ENCODE data around the gene N4BP2L2.

N4BP2L2 gene

DNA sequence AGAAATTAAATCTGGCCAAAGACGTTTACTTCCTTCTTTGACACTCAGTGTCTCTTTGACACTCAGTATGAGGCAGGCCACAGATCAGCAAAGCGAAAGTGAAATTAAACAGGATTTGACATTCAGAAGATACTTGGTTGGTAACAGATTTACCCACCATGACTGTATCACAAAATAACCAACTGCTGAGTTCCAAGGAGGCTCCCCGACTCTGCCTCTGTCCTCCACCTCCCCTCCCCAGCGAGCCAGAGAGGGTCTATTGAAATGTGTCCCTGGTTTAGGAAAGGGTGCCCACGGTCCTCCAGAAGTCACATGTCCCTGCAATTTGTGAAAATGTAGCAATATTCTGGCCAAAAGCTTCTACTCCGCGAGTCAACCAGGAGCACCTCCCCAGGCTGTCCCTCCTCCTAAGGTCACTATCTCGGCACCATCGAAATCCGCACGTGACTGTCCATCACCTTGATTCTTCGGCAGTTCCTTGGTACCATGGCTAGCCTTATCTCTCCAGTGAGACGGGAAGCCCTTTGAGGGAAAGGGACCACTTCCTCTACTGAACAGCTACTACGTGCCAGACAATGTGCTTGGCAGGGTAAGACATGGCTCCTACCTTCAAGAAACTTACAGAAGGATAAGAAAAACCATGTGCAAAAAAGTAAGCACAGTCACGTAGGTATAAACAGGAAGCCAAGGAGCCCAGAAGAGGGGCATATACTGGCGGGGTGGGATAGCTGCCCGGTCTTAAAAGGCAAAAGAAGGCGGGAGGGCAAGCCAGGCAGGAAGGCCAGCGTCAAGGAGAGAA lies 112.2 kb downstream of the N4BP2L2 start:
- peak; percentile 4 to 31 for DNase-seq (ENCODE audit: low read depth in 2 of 2)

DNA sequence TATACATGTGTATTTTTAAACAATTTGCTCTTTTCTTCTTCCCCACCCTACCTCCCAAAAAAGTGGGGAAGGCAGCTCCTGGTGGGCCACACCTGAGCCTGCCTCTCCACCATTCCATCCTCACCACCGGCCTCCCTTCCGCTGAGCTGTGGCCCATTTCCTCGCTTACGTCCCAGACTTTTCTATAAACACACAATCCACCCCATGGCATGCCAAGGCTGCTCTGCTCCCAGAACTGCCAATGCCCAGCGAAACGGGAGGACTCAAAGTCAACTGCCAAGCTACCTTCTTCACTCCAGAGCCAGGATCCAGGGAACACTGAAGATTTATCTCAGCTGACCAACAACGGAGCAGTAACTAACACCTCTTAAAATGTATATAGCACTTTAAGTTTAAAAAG lies 113.4 kb downstream of the N4BP2L2 start:
- no peak for DNase-seq (ENCODE audit: low read depth in 2 of 2)

GRCh38 chr13:32423592-32423991 lies 115.0 kb downstream of the N4BP2L2 start:
- DNase-seq (ENCODE audit: low read depth in 2 of 2), result no peak

DNA sequence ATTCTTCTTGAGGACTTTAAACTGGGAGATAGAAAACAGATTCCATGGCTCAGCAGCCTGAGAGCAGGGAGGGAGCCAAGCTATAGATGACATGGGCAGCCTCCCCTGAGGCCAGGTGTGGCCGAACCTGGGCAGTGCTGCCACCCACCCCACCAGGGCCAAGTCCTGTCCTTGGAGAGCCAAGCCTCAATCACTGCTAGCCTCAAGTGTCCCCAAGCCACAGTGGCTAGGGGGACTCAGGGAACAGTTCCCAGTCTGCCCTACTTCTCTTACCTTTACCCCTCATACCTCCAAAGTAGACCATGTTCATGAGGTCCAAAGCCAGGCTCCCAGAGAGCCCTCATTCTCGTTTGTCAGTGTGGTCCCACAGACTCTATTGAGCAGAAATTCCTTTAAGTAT lies 118.7 kb downstream of the N4BP2L2 start:
- DNase-seq (ENCODE audit: low read depth in 2 of 2), result no peak

GRCh38 chr13:32417995-32418394 lies 120.6 kb downstream of the N4BP2L2 start:
- no peak for DNase-seq (ENCODE audit: low read depth in 2 of 2)

DNA sequence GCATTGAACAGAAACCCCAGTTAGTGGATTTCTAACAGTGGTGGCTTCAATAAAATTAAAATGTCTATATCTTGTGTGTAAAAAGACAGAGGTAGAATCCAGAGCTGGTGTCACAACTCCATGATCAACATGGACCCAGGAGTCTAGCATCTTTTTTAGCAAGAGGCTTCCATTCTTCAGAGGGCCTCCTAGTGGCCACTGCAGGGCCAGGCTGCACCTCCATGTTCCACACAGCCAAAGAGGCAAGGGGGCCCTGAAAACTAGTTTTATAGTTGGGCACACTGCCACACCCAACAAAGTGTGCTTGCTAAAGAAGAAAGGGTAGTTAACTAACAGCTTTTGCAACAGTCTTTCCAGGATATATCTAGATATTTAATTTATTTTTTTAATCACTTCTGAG lies 123.6 kb downstream of the N4BP2L2 start:
- no peak for DNase-seq (ENCODE audit: low read depth in 2 of 2)

GRCh38 chr13:32414580-32414979 lies 124.0 kb downstream of the N4BP2L2 start:
- no peak for DNase-seq (ENCODE audit: low read depth in 2 of 2)

DNA sequence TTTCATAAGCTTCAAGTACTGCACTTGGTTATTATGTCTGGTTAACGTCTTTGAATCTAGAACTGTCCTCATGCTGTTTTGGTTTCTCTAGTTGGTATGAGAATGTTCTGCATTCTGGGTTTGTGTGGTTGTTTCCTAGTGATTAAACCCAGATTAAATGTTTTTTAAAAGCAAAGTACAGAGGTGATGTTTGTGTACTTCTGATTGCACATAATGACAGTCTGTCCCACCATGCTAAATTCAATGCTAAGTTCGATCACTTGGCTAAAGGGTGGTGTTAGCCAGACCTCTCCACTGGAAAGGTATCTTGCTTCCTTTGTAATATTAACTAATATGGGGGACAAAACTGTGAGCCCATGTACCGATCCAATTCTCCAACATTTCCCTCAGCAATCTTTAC lies 125.3 kb downstream of the N4BP2L2 start:
- no peak for DNase-seq (ENCODE audit: low read depth in 2 of 2)

DNA sequence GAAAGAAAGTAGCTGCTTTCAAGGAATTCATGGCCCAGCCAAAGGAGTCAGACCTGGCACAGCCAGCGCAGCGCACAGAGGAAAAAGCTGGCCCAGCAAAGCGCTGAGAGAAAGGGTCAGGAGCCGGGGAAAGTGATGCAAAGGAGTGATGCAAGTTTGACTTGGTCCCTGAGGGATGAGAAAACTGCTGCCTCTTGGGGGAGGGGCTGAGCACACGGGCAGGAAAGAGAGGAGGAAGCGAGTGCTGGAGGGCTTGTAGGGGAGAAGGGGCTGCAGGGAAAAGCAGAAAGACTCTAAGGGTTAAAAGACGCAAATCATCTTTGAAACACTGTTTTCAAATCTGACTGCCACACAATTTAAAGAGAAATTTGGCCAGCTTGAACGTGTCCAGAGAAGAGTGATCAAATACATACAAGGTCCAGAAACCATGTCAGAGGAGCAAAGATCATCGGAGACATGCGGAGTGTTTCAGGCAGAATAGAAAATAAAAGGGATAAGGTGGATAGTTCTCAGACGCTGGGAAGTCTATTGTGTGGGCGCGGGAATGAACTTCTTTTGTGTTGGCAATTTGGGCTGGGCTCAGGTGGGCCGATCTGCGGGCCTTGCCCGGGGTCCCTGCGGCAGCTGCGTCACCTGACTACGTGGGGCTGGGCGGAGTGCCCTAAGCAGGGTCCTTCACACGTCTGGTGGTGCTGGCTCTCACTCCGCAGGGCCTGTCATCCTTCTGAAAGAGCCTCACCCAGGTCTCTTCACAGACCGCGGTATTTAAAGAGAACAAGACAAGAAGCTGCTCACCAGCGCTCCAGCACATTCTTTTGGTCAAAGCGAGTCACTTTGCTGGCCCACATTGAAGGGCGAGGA lies 128.8 kb downstream of the N4BP2L2 start:
- DNase-seq (ENCODE audit: low read depth in 2 of 2), result no peak

DNA sequence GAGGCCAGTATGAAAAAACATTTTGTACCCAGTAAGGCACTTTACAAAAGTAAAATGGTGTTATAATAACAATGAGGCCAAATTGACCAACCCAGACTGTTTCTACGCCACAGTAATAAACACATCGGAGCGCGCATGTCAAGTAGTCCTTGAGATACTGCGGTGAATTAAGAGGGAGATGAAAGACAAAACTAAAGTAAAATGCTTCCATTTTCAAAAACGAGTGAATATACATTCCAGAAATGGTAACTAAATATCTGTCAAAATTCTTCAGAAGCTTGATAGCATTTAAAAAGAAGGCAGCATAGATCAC lies 129.6 kb downstream of the N4BP2L2 start:
- no peak for DNase-seq (ENCODE audit: low read depth in 2 of 2)

- DNase-seq (ENCODE audit: low read depth in 2 of 2), result no peak
These were observed 130.1 kb downstream of the N4BP2L2 start for GRCh38 chr13:32408296-32409000.

DNA sequence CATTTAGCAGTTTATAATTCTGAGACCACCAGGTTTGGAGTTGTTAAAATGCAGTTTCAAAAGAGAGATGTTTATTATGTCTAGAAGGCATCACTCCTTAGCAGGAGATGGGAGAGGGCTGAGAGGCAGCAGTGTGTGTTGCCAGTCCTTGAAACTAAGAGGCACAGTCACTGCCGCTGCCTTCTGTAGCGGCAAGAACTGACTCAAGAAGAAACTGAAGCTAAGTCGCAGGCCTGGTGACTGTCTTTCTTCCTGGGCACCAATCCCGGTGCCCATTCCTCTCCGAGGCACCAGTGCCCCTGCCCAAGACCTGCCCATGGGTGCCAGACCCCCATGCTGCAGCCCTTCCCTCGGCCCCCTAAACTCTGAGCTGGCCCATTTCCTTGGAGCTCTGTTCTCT lies 130.7 kb downstream of the N4BP2L2 start:
- DNase-seq (ENCODE audit: low read depth in 2 of 2), result no peak

DNA sequence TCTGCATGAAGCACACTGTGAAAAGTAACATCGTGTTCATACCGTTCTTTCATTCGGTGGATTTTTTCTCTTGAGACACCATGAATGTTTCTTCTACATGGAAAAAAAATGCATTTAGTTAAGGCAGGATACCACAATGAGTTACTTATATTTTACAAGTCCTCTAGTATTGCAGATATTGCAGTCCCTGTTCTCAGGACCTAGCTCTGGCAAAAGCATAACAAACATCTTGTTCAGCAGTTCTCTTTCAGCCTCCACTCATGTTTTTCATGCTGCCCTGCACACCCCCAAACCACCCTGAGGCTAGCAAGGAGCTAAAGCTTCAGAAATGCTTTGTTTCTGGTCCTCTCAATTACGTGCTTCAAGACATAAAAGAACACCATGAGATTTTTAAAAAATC lies 135.5 kb downstream of the N4BP2L2 start:
- DNase-seq (ENCODE audit: low read depth in 2 of 2), result no peak

DNA sequence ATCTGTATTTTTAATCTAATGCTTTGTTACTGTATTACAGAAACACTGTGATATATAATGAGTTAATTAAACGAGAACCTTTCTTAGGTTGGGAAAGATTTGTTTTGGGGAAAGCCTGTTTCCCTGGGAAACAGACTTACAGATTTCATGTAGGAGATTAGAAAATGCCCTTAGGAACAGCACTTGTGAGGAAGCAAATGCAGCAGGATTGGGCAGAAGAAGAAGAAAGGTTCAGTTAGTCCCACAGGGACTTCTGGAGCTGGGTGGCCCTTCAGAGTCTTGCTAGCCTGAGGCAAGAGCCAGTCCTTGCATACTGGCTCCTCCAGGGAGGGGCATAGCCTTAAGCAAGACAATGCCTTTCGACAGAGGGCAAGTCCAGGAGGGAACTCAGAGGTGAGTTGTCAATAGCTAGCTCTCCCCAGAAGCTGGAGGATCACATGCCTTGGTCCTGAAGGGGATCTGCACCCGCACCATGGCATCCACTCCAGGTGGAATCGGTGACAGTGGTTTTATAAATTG lies 147.4 kb downstream of the N4BP2L2 start:
- no peak for DNase-seq (ENCODE audit: low read depth in 2 of 2)

DNA sequence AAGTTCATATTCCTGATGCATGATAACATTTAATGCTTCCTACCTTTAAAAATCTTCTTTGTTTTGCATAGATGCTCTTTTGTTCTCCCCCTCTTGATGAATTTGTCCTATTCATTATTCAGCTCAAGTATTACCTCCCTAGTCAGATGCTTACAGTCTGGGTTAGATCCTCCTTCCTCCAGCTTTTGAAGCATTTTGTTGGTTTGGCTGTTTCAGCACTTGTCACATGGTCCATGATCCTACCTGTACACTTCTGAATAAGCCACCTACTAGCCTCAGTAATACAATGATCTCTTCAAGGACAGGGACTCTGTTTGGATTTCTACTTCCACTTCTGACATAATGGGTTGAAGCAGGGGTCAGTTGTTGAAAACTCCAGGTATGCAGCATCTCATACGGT lies 148.1 kb downstream of the N4BP2L2 start:
- DNase-seq (ENCODE audit: low read depth in 2 of 2), result no peak

GRCh38 chr13:32390048-32390447 lies 148.5 kb downstream of the N4BP2L2 start:
- DNase-seq (ENCODE audit: low read depth in 2 of 2), result no peak

- no peak for DNase-seq (ENCODE audit: low read depth in 2 of 2)
These were observed 153.2 kb downstream of the N4BP2L2 start for GRCh38 chr13:32385410-32385809.

GRCh38 chr13:32384702-32385101 lies 153.9 kb downstream of the N4BP2L2 start:
- no peak for DNase-seq (ENCODE audit: low read depth in 2 of 2)

DNA sequence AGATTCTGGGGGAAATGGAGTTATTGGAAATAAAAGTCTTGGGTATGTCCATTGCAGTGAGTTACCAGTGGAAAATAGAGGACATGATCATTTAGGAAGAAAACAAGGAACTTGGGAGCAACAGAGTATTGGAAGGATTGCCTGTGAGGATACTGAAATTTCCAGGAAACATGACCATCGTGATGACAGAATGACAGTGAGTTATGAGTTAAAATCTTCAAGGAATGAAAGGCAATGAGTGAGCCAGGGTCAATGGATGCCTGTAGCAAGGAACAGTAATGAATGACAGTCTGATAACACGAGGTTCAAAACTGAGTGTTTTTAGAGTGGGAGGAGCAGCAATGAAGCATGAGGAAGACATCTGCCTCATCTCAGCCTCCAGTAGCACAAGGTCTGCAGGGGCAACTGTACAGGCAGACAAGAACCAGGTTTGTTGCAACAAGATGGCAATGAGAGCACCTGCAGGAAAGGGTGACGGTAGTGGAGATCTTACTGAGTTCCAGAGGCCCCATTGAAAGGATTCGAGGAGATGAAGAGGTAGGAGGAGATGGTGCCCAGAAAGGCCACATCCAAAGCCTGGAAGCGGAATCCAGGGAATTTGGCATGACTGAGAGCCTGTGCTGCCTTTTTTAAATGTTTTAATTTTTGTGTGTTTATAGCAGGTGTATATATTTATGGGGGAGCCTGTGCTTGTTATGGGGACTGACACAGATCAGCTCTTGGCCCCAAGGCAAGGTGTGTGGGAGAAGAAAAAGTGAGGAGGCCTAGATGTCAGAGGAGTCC lies 154.6 kb downstream of the N4BP2L2 start:
- DNase-seq (ENCODE audit: low read depth in 2 of 2), result no peak

Data from stimulated activated CD8-positive, alpha-beta memory T cell treated with anti-CD3 and anti-CD28 coated beads, Interleukin-7, amount 100 ng/mL, for 4 hours (primary cell).